Stimulated activated CD4-positive, alpha-beta T cell treated with anti-CD3 and anti-CD28 coated beads, Interleukin-4, amount 100 ng/mL, for 24 hours (primary cell): ENCODE measurements around the gene HOXA3.

Experiments
- DNase-seq: peaks from one replicate; pipeline ENCODE4 v3.0.0-alpha.2; 2020

Gene HOXA3

GRCh38 chr7:27099453-27100370, 52.7 kb downstream of the HOXA3 start:
- no peak for DNase-seq

- no peak for DNase-seq
These were observed 53.6 kb downstream of the HOXA3 start for GRCh38 chr7:27098578-27099451.

- no peak for DNase-seq
These were observed 54.5 kb downstream of the HOXA3 start for GRCh38 chr7:27097686-27098577.

GRCh38 chr7:27096768-27097514, 55.4 kb downstream of the HOXA3 start:
- DNase-seq = no peak

- peak; percentile 73 for DNase-seq
These were observed 56.3 kb downstream of the HOXA3 start, which contains the start of gene HOXA1 for GRCh38 chr7:27095897-27096767. Gene HOXA1, minus strand, starts transcription at chr7:27096000. Its CDS starts 88 bp downstream, at chr7:27095912.

- DNase-seq = no peak
These were observed 57.1 kb downstream of the HOXA3 start for GRCh38 chr7:27095050-27095896.

- no peak for DNase-seq
These were observed 57.9 kb downstream of the HOXA3 start for GRCh38 chr7:27094304-27095049.

- DNase-seq = no peak
These were observed 59.0 kb downstream of the HOXA3 start for GRCh38 chr7:27093184-27093895.

GRCh38 chr7:27092819-27093110, 59.6 kb downstream of the HOXA3 start:
- no peak for DNase-seq

GRCh38 chr7:27091941-27092818, 60.2 kb downstream of the HOXA3 start:
- DNase-seq = no peak

- no peak for DNase-seq
These were observed 61.3 kb downstream of the HOXA3 start for GRCh38 chr7:27091105-27091504.

- no peak for DNase-seq
These were observed 64.1 kb downstream of the HOXA3 start for GRCh38 chr7:27088002-27088922.

GRCh38 chr7:27083646-27084045, 68.7 kb downstream of the HOXA3 start:
- DNase-seq = no peak

GRCh38 chr7:27082171-27082570, 70.2 kb downstream of the HOXA3 start:
- no peak for DNase-seq

- no peak for DNase-seq
These were observed 71.4 kb downstream of the HOXA3 start for GRCh38 chr7:27080844-27081436.
